ENCODE measurements around the gene LSAMP. TPM values are rescaled to one million over a fixed set of nuclear protein-coding genes. Genes with fewer than 3 reads are reported as not detected.

Gene LSAMP
- polyA plus RNA-seq, 1 of the 3 experiments (the other 2 are of a cell fraction) = 6.6 TPM

GRCh38 chr3:116240261-116240660 lies 205.0 kb downstream of the LSAMP start (continued):
- TF ChIP-seq TCF12 (IDR thresholded peaks at IDR 0.05) (no peak), FOXJ3 (CRISPR knock-in tag; IDR thresholded peaks at IDR 0.05) (no peak), GABPA (IDR thresholded peaks at IDR 0.05; ENCODE audit: low read depth) (no peak), IRF3 (IDR thresholded peaks at IDR 0.05; ENCODE audit: low read depth, low read length) (no peak), NFIC (IDR thresholded peaks at IDR 0.05; ENCODE audit: borderline replicate concordance) (no peak)

DNA sequence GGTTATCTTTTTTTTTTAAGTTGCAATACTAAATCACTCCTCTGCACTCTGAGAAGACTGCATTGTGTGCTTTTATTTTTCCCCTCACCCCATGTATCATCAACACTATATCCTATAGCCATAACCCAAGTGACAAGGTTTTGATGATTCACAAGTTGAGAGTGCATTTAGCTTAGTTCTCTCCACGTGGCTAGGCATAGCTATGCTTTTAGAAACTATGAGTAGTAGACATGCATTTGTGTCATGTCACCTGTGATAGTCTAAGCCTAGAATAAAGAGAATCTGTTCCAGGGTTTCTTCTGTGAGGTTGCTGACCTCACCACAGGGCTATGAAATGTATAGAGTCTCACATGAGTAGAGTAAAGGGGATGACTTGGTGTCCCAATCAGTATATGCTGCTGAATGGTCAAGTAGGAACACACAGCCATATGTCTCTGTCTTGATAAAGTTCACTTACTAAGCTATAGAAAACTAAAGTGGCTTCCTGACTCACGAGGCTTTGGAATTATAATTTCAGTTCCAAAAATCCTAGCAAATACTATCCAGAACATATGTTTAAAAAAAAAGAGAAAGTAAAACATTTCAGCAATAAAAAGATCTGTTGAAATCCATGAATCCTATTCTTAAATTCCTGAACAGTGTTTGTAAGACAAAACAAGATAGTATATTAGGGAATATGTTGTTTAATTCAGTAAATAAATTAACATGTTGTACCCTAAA lies 206.3 kb downstream of the LSAMP start:
- DNase-seq = no peak
- CTCF ChIA-PET = no interaction called here
- POLR2A ChIA-PET = no interaction called here
- WGBS (ENCODE audit: low lambda C conversion rate) = 7% methylated on average over 2 of the region's 2 CpGs
- no peaks in the 10 kb centered on the region for H3K36me3 ChIP-seq (replicated peaks in 1 of 2; ENCODE audit: control insufficient read depth in 1 of 2, insufficient read depth in 2 of 2, low read length in 1 of 2)
- no peak overlapping the region for H2AFZ ChIP-seq (ENCODE audit: low read depth)
- no peaks in the 10 kb centered on the region for H4K20me1 ChIP-seq (ENCODE audit: insufficient read depth)
- no peaks in the 10 kb centered on the region for H3K79me2 ChIP-seq (ENCODE audit: insufficient read depth)
- no peaks in the 10 kb centered on the region for H3K9me3 ChIP-seq
- no peaks in the 10 kb centered on the region for H3K27me3 ChIP-seq (ENCODE audit: insufficient read depth)
- H3K4me2 ChIP-seq = no peak overlapping the region
- TF ChIP-seq YY1 (IDR thresholded peaks at IDR 0.05; ENCODE audit: low read depth) (no peak), FOSL2 (IDR thresholded peaks at IDR 0.05; ENCODE audit: borderline replicate concordance, low read depth) (no peak; the same call in 1 of the 2 replicates), RFX5 (IDR thresholded peaks at IDR 0.05; ENCODE audit: low read length) (no peak), EP300 (IDR thresholded peaks at IDR 0.05; ENCODE audit: borderline replicate concordance in 1 of 2, low read depth in 1 of 2, low read length in 1 of 2) (no peak)
- no peak overlapping the region for H3K4me3 ChIP-seq (ENCODE audit: low read depth in 2 of 2, low read length in 1 of 2)
- no peaks in the 10 kb centered on the region for H3F3A ChIP-seq (replicated peaks; ENCODE audit: insufficient read depth)
- H3K27ac ChIP-seq (ENCODE audit: low read depth in 2 of 2, low read length in 1 of 2) = no peak overlapping the region
- no peaks in the 10 kb centered on the region for H3K9me2 ChIP-seq
- no peak overlapping the region for H3K9ac ChIP-seq
- peaks cover 0 to 9% of the 10 kb centered on the region in 2 experiments; a peak in 2 of 4 replicates for H3K4me1 ChIP-seq (ENCODE audit: control insufficient read depth in 1 of 2, insufficient read depth in 2 of 2, low read depth in 1 of 2, low read length in 1 of 2)

DNA sequence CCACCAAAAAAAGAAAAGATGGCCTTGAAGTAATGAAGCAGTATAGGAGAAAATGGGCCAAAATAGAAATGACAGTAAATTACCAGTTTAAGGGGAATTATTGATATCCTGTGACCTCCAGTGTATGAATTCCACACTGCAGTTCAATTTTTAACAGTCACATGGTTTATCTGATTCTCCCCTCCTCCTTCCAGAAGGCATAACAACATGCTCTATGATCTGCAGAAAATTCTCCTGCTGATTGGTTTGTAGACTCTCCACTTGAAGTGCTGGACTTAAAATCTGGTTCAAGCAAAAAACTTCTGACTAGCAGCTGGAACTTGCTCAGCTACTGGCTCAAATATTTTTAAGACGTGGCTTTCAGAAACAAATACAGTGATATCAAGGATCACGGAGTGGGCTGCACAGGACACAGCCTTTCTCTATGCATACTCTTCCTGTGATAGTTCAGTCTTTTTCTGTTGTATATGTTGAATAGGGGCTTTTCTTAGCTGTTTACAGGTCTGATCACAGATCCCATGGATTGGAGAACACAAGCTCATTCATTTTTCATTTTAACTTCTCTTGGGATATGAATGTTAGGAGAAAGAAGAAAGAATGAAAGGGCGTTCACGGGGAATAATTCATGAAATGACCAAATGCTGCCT lies 211.5 kb downstream of the LSAMP start:
- no peaks in the 10 kb centered on the region for H4K20me1 ChIP-seq (ENCODE audit: insufficient read depth)
- no peaks in the 10 kb centered on the region for H3K9me3 ChIP-seq
- no peaks in the 10 kb centered on the region for H3K79me2 ChIP-seq (ENCODE audit: insufficient read depth)
- WGBS (ENCODE audit: low lambda C conversion rate) = 53% methylated on average over 4 of the region's 4 CpGs
- H3K4me1 ChIP-seq (ENCODE audit: control insufficient read depth in 1 of 2, insufficient read depth in 2 of 2, low read depth in 1 of 2, low read length in 1 of 2) = no peaks in the 10 kb centered on the region; a peak in 1 of 4 replicates
- TF ChIP-seq FOXJ3 (CRISPR knock-in tag; IDR thresholded peaks at IDR 0.05) (no peak), TCF12 (IDR thresholded peaks at IDR 0.05) (no peak), ELF1 (IDR thresholded peaks at IDR 0.05) (no peak), JUND (IDR thresholded peaks at IDR 0.05) (no peak), RXRA (IDR thresholded peaks at IDR 0.05; ENCODE audit: borderline replicate concordance, low read depth) (no peak), RAD21 (IDR thresholded peaks at IDR 0.05; ENCODE audit: low read length) (no peak), RFX5 (IDR thresholded peaks at IDR 0.05; ENCODE audit: low read length) (no peak)
- no peaks in the 10 kb centered on the region for H3K36me3 ChIP-seq (replicated peaks in 1 of 2; ENCODE audit: control insufficient read depth in 1 of 2, insufficient read depth in 2 of 2, low read length in 1 of 2)
- H3K9ac ChIP-seq = no peak overlapping the region
- no peaks in the 10 kb centered on the region for H3K27me3 ChIP-seq (ENCODE audit: insufficient read depth)
- DNase-seq = no peak
- CTCF ChIA-PET = interaction anchor here (1.1 kb wide), 1 partner anchor 9 kb away, joined by 3 read pairs; no protein-coding TSS in a partner anchor
- H3K9me2 ChIP-seq = no peaks in the 10 kb centered on the region
- H3K27ac ChIP-seq (ENCODE audit: low read depth in 2 of 2, low read length in 1 of 2) = no peak overlapping the region
- H3K4me3 ChIP-seq (ENCODE audit: low read depth in 2 of 2, low read length in 1 of 2) = no peak overlapping the region
- POLR2A ChIA-PET = no interaction called here
- H3F3A ChIP-seq (replicated peaks; ENCODE audit: insufficient read depth) = no peaks in the 10 kb centered on the region
- H2AFZ ChIP-seq (ENCODE audit: low read depth) = no peak overlapping the region
- H3K4me2 ChIP-seq = no peak overlapping the region

All from SK-N-SH (cell line).